ENCODE data around the gene SNN.

The SNN gene

DNA sequence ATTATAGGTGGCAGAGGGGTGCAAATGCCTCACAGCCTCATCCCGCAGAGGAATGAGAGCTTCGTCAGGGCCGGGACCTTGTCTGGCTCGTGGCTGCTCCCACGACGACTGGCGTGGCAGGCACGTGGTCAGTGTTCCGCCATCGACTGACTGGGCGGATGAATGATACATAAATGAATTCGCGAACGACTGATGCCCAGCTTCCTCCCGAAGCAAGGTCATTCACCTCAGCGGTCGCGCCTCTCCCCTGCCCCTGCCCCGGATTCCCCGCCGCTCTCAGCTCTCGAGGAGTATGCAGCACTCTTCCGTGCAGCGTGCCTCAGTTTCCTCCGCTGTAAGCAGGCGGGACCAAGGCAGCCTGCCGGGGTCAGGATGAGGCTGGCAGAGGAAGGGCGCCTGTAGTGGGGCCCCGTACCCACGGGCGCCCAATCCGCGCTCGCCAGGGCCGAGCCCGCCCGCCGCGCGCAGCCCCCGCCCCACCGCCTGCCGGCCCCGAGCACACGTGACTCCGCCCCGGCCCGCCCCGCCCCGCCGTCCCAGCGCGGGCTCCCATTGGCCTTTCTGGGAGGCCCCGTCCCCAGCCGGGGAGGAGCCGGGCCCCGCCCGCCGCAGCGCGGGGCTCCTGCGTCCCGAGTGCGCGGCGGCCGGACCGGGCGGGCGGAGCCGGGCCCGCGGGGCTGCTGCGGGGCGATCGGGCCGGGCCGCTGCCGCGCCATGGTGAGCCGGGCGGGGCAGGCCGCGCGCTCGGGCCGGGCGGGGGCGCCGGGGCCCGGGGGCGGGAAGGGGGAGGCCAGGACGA lies at the start of gene SNN:
TSS of gene SNN (plus strand) at position 632 of the 799 bp plus-strand sequence. CDS start 7,605 bp downstream, outside the sequence.
- DNase-seq: peak; percentile 97

DNA sequence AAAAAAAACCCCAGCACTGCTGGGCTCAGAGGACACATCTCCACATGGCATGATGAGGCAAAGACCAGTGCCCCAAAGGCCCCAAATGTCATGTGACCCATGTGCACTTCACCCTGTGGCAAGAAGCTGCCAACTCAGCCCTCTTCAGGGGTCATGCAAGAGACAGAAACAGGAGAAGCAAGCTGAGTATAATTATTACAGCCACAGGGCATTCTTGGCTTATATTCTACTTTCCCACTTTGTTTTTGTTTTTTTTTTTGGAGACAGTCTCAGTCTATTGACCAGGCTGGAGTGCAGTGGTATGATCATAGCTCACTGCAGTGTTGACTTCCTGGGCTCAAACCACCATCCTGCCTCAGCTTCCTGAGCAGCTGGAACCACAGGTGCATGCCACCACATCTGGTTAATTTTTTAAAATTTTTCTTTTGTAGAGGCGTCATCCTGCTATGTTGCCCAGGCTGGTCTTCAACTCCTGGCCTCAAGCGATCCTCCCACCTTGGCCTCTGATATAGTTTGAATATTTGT lies 48.9 kb upstream of the SNN start:
- DNase-seq: no peak

DNA sequence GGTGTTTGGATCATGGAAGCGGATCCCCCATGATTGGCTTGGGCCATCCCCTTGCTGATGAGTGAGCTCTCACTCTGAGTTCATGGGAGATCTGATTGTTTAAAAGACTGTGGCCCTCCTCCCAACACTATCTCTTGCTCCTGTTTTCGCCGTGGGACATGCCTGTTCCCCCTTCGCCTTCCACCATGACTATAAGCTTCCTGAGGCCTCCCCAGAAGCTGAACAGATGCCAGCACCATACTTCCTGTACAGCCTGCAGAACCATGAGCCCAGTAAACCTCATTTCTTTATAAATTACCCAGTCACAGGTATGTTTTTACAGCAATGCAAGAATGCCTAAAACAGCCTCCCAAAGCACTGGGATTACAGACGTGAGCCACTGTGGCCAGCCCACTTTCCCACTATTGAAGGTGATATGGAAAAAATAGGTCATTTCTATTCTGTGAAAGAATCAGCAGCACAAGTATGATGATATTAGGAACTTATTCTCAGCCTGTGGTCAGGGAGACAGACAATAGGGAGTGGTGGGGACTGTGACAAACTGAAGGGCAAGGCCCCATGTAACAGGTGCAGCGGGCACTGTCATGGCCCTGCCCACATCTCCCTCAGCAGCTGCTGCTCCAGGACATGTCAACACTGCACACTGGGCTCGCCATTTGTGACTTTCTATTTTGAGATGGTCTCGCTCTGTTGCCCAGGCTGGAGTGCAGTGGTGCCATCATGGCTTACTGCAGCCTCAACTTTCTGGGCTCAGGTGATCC lies 47.8 kb upstream of the SNN start:
- no peak for DNase-seq

DNA sequence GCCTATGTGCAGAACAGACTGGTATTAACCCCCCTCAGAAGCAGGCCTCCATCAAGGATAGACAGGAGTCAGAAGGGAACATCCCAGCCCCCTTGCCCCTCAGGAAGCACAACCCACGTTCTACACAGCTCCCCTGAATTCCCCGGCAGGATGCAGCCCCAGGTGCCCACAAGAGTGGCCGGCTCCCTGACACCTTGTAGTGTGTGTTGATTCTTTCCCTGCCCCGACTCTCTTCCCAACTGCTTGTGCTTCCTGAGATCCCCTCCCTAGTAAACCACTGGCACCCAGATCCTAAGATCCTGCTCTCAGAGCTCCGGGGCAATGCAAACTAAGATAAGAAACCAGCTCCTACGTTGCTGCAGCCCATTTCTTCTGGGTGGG lies 46.7 kb upstream of the SNN start:
- DNase-seq: no peak

DNA sequence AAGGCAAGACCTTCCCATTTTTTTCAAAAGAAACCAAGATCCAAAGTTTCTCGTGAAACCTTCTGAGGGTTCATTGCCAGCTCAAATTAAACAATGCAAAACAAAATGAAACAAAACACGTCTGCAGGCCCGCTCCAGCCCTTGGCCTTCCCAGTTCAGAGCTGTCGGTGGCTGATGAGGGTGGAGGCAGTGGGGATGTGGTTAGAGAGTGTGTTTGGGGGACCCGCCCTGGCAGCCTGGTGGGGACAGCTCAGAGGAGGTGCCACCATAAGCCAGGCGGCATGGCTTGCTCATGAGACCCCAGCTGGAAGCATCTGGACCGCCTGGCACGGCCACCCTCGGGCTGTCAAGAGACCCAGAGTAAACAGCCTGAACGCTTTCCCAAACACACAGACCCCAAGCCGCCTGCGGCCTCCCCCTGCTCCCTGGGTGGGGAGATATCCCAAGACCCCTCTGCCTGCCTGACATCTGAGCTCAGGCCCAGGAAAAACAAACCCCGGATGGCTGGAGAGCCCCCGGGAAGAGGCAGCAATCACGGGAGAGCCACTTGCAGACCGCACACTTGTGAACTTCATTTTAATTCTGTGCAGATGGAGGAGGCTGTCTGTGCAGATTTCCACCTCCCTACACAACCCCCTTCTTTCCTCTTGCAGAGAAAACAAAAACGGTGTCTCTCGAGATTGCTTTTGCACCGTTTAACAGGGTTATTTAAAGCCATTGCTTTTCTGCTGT lies 46.2 kb upstream of the SNN start:
- DNase-seq: no peak

DNA sequence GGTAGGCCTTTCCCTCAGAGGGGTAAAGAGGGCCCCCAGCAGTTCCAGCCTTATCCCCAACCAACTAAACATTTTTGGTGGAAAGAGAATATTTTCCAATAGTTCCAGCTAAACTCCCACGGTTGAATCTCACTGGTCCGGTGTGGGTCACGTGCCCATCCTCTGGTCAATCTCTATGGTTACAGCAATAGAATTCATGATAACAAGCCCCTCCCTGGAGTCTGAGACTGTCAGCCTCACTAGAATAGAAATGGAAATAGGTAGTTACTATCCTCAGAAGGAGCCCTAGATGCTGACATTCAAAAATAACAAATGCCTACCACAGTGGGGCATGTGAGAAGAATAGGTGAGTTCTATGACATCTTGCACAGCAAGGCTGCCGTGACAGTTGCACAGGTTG lies 44.0 kb upstream of the SNN start:
- no peak for DNase-seq

DNA sequence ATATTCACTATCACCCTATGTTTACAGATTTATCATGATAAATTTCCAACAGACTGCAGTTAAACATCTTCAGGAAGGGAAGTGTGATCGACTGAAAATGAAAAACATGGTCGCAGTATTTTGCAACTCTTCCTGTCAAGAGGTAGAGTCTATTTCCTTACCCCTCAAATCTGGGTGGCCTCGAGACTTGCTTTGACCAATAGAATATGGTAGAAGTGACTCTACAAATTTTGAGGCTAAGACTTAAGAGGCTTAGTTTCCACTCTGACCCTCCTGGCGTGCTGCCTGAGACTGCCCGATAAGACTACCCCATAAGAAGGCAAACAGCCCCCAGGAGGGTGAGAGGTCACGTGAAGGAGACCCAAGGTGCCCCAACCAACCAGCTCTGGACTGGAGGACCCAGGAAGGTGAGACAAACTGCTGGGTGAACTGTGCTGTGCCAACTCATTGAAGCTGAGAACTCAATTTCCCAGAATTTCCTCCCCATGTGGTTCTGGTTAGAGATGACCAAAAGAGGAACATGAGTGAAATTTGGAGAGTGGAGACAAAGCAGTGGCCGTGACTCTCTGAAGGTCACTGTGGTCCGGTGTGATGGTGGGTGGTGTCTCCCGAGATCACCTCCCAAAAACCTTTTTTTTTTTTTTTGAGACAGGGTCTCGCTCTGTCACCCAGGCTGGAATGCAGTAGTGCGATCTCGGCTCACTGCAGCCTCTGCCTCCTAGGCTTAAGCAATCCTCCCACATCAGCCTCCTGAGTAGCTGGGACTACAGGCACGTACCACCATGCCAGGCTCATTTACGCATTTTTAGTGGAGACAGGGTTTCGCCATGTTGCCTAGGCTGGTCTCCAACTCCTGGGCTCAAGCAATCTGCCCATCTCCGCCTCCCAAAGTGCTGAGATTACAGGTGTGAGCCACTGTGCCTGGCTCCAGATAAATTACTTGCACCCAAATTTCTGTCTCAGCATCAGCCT lies 43.3 kb upstream of the SNN start:
- DNase-seq: no peak

DNA sequence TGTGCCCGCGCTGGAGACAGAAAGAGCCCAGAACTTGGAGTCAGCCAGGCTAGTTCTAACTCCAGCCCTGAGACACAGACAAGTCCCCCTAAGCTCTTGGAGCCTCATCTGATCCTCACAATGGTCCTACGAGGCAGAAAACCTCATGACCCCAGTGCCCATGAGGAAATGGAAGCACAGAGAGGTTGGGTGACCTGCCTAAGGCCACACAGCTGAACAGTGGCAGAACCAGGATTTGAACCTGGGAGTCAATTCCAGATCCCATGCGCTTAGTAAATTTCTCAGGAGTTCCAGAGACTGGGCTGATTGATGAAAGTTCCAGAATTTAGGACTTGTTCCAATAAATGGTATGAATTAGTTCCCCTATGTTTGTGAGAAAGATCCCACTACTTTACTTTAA lies 42.5 kb upstream of the SNN start:
- no peak for DNase-seq

DNA sequence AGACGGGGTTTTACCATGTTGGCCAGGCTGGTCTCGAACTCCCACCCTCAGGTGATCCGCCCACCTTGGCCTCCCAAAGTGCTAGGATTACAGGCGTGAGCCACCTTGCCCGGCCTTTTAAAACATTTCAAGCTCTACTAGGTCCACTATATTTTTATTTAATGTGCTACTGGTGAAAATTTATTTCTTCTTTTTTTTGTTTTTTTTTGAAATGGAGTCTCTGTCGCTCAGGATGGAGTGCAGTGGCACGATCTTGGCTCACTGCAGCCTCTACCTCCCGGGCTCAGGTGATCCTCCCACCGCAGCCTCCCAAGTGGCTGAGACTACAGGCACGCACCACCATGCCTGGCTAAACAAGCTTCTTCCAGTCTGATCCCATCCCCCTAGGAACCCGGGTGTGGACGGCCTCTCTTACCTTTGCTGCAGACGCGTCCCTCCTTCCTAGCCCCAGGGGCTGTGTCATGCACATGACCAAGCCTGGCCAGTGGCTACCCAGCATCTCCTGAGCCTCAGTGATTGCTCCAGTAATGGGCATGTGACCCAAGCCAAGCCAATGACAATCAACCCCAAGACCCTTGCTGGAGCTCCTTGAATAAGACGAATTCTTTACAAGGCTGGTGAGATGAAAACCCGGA lies 41.5 kb upstream of the SNN start:
- DNase-seq: no peak

DNA sequence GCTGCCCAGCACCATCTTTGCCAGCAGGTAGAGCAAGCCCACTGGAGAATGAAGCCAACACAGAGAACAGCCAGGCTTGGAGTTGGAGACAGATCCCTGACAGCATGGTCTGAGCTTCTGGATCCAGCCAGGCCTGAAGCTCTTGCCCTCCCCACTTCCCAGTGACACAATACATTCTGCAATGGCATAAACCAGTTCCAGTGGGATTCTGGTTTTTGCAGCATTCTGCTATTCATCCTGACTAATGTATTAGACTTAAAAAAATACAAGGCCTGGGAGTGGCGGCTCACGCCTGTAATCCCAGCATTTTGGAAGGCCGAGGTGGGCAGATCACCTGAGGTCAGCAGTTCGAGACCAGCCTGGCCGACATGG lies 41.0 kb upstream of the SNN start:
- DNase-seq: no peak

DNA sequence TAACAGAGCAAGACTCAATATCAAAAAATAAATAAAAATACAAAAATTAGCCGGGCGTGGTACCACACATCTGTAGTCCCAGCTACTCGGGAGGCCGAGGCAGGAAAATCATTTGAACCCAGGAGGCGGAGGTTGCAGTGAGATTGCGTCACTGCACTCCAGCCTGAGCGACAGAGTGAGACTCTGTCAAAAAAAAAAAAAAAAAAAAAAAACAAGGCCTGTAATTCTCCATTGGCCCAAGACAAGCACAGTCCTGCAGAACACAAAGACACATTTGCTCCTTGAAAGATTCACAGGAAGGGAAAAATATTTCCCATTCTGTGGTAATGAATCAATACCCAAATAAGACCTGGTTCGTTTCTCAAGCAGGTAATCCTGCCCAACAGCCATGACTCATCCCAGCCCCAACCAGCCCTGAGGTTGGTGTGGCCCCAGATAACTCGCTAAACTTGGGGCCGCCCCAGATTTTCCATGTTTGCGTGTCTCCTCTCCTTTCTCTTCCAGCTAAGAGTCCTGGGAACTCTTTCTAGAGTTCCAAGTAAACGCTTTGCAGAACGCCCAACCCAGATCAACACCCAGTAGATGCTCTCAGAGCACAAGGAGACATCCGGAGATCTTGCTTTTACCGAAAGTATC lies 40.3 kb upstream of the SNN start:
- DNase-seq: no peak

DNA sequence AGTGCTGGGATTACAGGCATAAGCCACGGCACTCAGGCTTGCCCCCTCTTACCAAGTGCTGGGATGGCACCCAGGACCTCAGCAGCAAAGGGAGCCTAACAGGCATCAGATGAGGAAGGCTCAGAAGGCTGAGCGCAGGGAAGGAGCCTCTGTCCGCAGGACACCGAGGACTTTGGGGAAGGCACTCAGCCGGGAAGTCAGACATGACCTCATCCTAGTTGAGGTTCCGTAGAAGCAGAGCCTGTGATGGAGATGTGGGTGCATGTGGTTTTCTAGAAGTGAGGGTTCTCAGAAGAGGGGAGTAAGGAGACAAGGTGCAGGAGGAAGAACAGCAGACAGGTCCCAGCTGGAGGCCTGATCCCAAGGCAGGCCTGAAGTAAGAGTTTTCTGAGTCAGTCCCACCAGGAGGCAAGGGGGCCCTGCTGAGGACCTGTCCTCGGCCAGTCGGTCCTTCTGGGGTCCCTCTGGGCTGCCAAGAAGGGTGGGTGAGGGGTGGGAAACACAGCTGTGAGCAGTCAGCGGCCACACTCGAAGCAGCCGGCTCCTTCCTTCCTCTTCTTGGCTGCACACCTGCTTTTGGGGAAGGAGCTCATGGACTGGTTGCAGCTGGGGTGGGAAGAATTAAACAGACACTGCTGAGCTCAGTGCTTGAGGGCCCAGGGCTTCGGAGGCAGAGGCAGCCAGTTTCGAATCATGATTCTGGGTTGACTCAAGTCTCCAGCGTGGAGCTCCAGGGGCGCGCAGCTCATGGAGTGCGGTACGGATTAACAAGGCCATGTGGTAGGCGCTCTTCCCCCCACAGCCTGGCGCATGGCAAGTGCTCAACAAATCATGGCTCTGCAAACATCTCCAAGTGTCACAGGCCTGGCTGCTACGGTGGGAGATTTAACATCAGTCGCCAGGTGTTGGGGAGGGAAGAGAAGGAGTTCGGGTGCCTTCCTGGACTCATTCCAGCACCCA lies 38.9 kb upstream of the SNN start:
- DNase-seq: peak; percentile 23

DNA sequence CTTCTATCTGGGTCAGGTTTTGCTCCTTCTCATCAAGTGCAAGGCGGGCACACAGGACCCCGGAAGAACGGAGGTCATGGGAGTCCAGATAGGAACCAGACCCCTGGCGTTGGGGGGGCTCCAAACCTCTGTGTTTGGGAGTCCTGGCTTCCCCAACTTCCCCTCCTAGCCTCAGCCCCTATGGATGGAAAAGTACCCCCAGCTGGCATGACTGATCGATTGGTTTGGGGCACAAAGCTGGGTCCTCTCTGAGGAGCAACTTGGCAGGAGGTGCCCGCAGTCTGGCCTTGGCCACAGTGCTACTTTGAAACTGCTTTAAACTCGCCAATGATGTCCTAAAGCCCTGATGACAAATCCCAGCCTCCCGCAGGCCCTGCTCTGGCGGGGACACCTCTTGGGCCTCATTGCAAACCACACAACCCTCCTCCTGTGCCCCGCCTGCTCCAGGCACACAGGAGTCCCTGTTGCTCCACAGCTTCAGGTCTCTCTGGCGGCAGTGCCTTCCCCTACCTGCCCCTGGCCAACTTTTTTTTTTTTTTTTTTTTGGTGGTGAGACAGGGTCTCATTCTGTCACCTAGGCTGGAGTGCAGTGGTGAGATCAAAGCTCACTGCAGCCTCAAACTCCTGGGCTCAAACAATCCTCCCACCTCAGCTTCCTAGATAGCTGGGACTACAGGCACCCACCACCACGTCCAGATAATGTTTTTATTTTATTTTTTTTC lies 38.0 kb upstream of the SNN start:
- DNase-seq: no peak

DNA sequence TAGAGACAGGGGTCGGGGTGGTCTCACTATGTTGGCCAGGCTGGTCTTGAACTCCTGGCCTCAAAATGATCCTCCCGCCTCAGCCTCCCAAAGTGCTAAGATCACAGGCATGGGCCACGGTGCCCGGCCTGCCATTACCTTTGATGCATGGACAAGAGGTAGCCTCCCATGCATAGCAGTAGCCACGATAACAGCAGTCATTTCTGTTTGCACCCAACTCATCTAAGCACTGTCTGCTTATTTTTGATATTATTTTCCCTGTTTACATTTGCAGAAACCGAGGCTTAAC lies 37.5 kb upstream of the SNN start:
- DNase-seq: no peak

DNA sequence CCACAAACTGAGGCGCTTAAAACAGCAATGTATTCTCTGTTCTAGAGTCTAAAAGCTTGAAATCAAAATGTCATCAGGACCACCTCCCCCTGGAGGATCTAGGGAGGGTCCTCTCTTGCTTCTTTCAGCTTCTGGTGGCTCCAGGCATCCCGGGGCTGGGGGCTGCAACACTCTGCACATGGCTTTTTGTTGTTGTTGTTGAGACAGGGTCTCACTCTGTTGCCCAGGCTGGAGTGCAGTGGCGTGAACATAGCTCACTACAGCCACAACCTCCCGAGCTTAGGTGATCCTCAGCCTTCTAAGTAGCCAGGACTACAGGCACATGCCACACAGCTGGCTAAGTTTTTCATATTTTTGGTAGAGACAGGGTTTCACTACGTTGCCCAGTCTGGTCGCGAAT lies 37.0 kb upstream of the SNN start:
- DNase-seq: no peak

DNA sequence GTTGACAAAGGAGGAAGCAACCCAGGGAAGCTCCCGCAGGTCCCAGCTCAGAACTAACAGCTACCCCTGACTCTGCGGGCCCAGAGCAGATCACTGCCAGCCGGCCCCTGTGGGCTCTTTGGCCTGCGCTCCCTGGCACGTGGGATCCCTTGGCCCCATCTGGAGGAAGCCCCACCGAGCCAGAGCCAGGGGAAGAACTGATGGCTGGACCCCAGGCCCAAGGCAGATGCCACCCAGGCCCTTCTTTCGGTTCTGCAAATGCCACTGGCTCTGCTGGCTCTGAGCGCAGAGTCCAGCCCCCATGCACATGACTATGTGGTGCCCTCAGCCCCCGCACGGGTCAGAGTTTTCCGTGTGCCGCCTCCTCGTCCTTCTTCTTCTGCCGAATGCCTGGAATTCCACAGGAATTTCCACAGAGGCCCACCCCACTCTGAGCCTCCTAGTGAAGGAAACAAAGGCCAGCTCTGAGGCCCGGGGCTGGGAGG lies 35.8 kb upstream of the SNN start:
- no peak for DNase-seq

DNA sequence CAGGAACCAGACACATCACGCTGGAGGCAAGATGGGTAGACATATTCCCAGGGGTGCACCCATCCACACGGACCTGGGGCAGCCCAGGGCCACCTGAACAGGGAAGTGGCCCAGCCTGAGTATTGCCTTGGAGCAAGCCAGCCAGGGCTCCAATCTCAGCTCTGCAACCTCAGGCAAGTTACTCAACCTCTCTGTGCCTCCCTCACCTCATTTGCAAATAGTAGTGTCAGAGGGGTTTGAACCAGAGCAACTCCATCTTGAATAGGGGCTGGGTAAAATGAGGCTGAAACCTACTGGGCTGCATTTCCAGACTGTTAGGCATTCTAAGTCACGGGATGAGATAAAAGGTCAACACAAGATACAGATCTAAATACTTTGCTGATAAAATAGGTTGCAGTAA lies 35.1 kb upstream of the SNN start:
- no peak for DNase-seq

DNA sequence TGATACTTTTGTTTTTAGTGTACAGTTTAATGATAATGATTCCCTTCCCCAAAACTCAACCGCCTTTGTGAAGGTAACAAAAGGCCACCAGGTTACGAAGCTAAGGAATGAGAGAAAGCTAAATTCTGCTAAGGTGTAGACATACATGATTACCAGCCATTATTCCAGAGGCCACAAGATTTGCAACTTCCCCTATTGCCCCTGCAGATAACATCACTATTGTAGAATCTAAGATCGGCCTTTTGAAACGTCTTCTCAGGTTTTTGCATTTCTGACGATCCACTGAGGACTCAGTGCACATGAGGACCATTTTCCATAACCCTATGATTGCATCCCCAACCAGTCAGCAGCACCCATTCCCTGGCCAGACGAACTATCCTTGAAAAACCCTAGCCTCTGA lies 33.9 kb upstream of the SNN start:
- DNase-seq: no peak

DNA sequence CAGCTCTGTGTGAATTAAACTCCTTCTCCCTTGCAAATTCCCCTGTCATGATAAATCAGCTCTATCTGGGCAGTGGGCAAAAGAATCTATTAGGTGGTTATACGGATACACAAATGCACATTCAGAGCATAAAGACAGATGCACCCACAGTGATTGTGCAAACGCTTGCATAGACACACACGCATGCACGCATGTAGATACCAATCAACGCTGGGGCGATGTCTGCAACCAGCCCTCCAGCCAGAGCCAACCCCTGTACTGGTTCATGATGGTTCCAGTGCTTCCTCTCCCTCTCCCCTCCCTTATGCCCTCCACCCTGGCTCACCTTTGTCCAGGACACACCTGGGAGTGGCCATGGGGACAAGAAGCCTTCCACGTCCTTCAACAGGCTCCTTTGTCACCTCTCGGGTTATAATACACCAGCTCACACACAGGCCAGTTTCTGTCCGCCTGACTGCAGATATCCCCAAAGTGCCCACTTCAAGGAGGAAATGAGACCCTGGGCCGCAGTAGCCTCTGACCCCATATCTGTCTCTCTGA lies 33.1 kb upstream of the SNN start:
- no peak for DNase-seq
